Spleen (tissue), 7 donors: ENCODE data around the gene ADCY4.

Experiments
- CTCF ChIP-seq, 11 experiments: fragments of 200-600 bp in 7 of 11; fragments of 450-650 bp in 4 of 11; sonication (generic) in 4 of 11; IDR thresholded peaks in 8 of 11; conservative IDR thresholded peaks in 3 of 11; 1 replicate in 7 of 11; 2 replicates in 4 of 11; pipeline versions ENCODE4 v1.4.0 to v1.8.0; 2016 to 2021; ENCODE audit warnings: antibody characterized with exemption in 11 of 11, inconsistent platforms in 4 of 11, mild to moderate bottlenecking in 1 of 11
- POLR2AphosphoS5 ChIP-seq, 3 donors: sonication (generic); formaldehyde crosslinking; IDR thresholded peaks; one replicate each; pipeline ENCODE4 v1.5.1; 2017; ENCODE audit warnings: antibody characterized with exemption in 3 of 3
- donor health status: DM: no; HTN: no; CAD: no; lungs with moderate emphysema.
- donor health status: DM: no; HTN: no; CAD: no.
- donor health status: DM: no; HTN: no; CAD: no.

DNA sequence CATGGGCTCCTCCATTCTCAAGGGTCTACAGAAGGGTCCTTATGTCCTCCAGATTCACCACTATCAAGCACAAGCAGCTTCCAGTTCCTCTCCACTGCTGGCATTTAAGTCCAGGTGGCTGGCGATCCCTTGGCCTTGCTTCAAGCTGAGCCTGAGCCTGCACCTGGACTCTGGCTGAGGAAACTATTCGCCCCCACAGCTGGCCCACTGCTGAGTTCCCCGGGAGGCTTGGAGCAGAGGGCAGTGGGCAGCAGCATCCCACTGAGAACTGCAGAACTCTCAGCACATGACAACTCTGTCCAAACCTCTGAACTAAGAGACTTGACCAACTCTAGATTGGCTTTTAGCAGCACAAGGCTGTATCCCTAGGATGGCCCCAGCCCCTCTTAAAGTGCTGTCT is 52.1 kb downstream of the ADCY4 start:
- TF ChIP-seq CTCF (IDR thresholded peaks at IDR 0.05 in 8 of 11, conservative IDR thresholded peaks at IDR 0.05 in 3 of 11) = no peak
- no peak for TF ChIP-seq POLR2AphosphoS5 (IDR thresholded peaks at IDR 0.05)
